Measurements from ENCODE around the gene ADIG.

ADIG gene

DNA sequence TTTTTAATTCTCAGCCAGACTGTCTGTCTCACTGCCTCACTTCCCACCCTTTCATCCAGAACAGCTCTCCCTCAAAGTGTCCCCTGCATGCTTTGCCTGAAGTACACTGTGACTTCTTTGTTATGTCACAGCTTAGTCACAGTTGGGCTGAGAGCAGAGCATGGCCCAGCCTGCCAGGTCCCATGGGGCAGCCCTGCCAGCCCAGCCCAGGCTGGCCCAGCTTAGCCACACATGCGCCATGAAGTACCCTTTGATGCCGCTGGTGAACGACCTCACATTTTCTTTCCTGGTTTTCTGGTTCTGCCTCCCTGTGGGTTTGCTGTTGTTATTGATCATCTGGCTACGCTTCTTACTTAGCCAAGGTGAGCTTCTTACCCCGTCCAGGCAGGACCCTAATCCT is at the start of gene ADIG:
TSS of gene ADIG (plus strand) at position 185 of the 400 bp plus-strand sequence. CDS start at position 239, 54 bp downstream.
- no peak for DNase-seq (ENCODE audit: low read depth in 3 of 3)

DNA sequence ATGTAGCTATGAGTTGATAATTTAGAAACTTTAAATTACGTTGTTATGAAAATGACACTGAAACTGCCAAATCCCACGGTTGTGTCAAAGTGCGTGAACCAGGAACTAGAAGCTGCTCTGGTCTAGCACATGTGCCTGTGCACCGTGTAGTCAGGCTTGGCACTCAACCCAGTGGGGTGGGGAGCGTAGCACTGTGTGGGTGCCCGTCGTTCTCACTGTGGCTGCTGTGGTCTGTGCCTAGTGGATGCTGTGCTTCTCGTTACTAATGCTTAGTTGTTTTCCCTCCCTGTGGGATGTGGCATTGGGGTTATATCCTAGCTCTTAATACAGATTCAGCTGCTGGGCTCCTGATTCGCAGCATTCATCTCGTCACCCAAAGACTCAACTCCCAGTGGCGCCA is 46.2 kb upstream of the ADIG start:
- DNase-seq (ENCODE audit: low read depth in 3 of 3), result peak in 1 of 3 experiments; percentile 22

DNA sequence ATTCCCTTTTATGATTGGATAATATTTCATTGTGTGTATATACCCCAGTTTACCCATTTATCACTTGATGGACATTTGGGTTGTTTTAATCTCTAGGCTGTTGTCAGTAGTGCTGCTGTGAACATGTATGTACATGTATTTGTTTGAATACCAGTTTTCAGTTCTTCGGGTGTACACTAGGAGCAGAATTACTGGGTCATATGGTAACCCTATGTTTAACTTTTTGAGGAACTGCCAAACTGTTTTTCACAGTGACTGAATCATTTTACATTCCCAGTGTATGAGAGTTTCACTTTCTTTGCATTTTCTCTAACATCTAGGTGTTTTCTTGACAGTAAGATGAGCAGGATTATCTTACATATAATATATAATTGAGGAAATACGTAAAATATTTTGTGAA is 44.7 kb upstream of the ADIG start:
- no peak for DNase-seq (ENCODE audit: low read depth in 3 of 3)

DNA sequence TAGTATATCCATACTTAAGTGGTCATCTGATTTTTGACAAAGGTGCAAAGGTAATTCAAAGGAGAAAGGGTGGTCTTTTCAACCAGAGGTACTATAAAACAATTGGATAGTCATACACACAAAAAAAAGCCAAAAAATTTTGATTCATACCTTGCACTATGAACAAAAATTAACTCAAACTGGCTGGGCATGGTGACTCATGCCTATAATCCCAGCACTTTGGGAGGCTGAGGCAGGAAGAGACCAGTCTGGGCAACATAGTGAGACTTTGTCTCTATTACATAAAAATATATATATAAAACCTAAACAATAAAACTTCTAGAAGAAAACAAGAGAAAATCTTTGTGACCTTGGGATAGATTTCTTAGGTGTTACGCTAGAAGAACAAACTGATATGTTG is 43.8 kb upstream of the ADIG start:
- no peak for DNase-seq (ENCODE audit: low read depth in 3 of 3)

DNA sequence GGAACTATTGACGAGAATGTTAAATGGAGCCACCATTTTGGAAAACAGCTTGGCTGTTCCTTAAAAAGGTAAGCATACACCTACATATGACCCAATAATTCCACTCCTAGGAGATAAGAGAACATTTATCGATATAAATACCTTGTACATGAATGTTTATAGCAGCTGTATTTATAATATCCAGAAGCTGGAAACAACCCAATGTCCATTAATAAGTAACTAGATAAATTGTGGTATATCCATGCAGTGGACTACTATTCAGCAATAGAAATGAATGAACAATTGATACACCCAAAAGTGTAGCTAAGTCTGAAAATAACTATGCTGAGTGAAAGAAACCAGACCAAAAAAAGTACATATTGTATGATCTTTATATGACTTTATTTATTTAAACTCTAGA is 42.2 kb upstream of the ADIG start:
- DNase-seq (ENCODE audit: low read depth in 3 of 3), result no peak

DNA sequence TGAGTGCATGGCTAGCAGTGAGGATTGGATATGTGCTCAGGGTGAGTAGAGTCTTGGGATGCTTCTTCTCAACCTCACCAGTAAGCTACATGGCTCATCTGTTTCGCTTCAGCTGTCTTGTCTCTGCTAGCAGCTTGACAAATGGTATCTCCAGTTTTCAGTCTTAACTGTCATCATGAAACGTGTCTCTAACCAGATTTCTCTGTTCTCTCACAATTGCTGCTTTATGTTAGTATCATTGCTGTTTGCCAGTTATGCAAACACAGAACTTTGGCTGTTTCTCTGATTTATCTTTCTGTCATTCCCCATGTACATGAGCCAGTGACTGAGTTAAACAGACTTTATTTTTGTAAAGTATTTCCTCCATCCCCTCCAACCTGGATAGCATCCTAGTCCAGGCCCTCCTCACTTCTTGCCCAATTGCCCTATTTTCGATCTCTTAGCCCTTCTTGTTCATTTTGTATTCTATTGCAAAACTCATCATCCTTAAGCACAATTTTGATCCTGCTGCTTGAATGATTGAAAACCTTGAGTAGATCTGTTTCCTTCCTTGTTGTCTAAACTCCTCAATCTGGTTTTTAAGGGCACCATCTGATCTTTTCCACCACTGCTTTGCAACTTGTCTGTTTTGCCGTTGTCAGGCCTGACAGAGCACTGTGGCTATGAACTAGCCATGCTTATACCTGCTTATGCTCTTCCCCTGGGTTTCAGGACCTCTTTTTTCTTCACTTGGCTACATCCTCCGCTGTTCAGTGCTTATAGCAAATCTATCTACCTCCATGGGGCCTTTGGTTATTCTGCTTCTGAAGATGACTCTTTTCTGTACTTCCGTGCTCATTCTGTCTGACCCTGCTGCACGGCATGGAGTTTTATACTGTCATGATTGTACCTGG is 37.7 kb upstream of the ADIG start:
- no peak for DNase-seq (ENCODE audit: low read depth in 3 of 3)

DNA sequence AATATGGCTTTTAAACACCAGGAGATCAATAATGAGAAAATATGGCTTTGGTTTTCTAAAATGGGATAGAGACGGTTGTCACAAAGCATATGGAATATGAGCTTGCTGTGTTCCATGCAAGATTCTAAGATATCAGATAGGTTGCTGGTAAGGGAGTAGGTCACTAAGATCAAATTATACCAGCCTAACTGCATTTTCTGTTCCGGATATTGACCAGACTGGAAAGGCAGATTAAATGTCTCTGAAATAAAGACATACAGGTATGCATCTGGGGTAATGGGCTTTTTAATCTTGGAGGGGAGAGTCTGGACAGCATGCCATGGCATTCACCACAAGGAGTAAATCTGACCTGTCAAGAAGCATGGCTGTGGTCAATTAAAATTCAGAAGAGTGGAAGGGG is 35.2 kb upstream of the ADIG start:
- no peak for DNase-seq (ENCODE audit: low read depth in 3 of 3)

DNA sequence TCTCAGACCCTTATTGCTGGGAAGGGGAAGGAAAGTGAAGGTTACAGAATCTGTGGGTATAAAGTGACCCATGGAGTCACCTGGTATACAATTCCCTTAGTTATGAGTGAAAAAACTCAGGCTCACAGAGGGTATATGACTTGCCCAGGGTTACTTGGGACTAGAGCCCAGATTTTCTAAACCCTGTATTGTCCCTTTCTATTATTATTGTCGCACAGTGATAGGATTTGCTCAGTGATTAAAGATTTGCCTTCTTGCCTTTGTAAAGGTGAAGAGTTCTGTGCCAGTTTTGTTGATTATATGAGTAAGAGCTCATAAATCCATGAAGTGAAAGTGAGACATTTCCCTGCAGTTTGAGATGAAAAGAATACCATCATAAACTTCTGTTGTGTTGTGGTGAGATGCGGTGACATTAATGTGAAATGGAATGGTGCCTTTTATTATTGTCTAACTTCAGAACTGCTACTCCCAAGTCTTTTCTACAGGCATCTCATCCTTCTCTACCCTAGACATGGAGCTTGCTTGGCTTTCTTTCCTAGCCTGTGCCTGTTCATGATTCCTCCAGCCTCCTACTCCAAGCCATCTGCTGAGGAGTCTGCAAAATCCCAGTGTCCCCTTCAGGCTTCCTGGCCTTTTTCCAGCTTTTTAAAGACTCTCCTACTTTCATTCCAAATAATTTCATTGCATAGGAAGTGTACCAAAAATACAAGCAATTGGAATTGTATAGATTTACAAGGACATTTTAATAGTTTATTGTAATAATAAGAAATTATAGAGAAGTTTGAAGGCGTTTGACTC is 33.5 kb upstream of the ADIG start:
- no peak for DNase-seq (ENCODE audit: low read depth in 3 of 3)

DNA sequence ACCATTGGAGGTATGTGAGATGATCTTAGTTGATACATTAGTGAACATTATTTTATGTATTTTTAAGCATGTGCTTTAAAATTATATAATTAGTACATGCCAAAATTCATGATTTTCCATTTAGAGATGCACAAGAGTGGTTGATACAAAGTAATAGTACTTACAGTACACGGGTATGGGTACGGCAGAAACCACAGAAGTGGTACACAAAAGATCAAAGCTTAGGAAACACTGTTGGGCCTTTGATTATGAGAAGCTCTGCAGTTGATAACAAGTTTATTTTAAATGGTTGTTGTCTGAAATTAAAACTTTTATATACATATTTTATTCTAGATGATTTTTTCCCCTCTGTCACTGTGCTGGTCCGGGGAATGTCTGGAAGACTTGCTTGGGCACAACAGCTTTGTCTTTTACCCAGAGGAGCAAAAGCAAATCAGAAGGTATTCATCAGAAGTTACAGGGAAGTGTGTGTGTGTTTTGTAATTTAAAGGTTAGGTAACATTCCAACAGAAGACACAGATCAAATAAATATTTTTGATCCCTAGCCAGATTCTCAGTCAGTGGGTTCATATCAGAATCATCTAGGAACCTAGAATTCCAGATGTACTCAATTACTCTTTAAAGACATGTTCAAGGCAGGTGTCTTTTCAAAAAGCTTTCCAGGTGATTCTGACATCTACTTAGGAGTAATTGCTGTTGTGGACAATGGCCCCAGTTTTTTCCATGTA is 32.5 kb upstream of the ADIG start:
- DNase-seq (ENCODE audit: low read depth in 3 of 3), result no peak

DNA sequence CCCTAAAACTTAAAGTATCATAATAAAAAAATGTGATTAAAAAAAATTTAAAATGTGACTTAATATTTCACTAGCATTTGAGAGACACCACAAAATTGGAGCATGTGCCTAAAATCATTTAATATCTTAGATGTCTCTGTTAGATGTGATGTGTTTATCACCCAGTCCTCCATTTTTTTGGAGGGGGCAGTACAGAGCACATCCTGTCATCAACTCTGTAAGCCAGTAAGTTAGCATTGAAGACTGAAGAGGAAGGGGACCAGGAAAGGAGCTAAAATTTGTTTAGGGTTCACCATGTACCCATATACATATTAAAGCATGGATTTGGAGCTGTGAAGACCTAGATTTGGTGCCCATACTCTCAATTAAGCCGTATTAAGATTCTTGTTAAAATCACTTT is 30.7 kb upstream of the ADIG start:
- DNase-seq (ENCODE audit: low read depth in 3 of 3), result no peak

DNA sequence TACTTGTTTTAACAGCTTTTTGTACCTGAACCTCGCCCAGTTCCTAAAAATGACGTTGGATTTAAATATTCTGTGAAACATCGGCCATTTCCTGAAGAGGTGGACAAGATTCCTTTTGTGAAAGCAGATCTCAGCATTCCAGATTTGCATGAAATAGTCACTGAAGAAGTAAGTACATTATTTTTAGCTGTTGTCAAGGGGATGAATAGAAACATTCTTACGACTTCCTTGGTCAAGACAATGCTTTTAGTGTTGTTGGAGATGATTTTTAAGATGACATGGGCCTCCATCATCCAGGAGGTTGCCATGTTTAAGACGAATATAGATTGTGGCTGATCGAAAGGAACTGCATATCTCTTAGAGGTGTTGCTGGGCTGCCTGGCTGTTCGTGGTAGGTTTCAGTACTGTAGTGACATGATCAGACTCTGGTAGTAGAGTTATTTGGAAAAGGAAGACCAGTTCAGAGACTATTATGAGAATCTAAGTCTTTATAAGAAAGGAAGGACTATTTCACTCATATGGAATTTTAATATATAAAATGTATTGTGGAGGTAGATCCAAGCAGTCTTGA is 29.9 kb upstream of the ADIG start:
- DNase-seq (ENCODE audit: low read depth in 3 of 3), result no peak

DNA sequence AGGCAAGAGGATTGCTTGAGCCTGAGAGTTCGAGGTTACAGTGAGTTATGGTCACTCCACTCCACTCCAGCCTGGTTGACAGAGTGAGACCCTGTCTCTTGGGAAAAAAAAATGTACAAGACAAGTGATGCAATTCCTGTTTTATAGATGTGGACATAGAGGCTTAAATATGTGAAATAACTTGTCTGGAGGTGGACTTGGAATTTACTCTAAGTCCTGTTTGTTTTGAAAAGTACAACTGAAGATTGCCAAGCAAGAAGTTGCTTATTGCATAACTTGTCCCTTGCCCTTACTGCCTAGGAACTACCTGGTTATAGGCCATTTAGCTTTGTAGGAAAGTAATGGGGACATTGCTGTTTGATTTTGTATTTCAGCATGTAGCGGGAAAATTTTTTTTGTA is 26.0 kb upstream of the ADIG start:
- DNase-seq (ENCODE audit: low read depth in 3 of 3), result no peak

DNA sequence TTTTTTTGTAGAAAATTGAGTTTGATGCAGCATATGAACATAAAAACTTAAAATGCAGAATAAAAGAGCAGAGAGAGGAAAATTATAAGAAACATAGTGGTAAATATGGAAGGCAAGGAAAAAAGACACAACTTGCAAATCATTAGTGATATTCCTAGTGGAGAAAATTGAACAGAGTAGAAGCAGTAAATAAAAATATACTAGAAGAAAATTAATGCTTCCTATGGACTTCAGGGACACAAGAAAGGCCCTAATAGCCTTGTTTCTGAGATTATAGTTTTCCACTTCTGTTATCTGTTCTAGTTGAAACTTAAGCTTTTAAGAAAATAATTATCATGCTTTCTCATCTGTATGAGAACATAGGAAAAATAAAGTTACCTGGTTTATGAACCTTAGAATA is 25.6 kb upstream of the ADIG start:
- DNase-seq (ENCODE audit: low read depth in 3 of 3), result no peak

DNA sequence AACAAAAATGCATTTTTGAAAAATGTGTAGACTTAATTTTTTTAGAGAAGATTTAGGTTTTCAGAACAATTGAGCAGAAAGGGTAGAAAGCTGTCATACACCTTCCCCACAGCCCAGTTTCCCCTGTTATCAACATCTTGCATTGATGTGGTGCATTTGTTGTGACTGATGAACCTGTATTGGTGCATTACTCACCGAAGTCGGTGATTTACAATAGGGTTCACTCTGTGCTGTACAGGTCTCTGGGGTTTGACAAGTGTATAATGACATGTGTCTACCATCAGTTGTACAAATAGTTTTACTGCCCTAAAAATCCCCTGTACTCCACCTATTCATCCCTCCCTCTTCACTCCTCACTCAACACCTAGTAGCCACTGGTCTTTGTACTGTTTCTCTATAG is 23.8 kb upstream of the ADIG start:
- DNase-seq (ENCODE audit: low read depth in 3 of 3), result no peak

DNA sequence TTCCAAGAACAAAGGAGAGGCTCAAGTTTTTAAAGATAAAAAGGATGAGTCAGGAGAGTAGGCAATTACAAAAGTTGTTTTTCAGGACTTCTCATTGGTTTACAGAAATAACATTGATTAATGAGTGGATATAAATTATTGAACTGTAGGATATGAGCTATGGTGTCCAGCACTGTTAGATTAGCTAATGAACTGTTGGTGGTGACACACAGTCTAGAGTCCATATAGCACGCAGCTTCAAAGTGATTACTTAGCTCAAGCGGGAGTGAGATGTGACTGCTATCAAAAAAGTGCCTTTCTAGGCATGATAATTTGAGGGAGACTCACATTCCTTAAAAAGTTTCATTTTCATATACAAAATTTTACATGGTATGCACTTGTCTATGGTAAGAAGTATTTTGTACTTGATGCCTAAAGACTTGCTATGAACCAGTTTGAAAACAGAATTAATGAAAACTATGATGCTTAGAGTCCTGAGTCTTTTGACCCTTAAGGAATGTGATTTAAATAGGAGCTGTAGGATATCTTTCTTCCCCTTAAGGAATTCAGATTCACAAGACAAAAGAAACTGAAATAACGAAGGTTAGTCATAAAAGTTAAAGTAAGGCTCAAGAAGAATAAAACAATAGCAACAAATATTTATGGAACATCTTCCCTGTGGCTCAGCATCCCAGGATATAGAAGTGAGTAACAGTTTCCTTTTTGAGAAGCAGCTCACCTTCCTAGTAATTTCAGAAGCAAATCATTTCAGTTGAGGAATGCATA is 22.2 kb upstream of the ADIG start:
- DNase-seq (ENCODE audit: low read depth in 3 of 3), result no peak

DNA sequence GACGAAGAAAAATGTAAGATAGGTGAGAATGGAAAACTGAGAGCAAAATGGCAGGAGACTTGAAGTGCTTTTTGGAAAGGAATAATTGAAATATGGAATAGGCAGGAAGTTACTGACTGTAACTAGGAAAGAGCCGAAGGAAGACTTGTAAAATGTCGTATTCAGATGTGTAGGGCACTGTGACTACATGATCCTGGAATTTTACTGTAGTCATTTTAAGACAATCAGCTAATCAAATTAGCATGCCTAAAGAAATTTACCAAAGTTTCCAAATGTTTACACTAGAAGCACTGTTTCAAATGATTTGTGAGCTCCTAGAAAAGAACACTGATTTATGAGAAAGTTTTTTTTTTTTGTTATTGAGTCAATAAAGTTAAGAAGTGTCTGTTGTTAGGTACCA is 21.2 kb upstream of the ADIG start:
- DNase-seq (ENCODE audit: low read depth in 3 of 3), result no peak

DNA sequence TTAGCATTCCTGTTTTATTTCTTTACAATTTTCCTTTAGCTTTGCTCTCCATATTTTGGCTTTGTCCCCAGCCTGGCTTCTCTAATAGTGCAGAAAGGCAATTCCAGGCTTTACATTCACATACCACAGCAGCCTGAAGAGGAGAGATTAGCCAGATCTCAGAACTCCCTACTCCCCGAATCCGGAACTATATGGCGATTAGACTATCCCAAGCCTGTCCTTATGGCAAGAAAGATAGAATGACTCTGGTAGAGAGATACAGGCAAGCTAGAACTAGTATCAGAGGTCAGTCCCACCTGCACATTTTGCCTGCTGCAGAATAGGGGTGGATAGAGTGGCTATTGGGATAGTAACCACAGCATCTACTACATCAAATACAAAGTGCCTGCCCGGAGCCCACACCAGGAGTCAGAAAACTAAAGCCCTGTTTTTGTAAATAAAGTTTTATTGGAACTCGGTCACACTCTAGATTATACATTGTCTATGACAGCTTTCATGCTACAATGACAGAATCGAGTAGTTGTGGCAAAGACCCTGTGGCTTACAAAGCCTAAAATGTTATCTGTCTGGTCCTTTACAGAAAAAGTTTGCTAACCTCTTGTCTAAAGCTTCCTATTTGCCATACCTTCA is 17.1 kb upstream of the ADIG start:
- DNase-seq (ENCODE audit: low read depth in 3 of 3), result no peak

DNA sequence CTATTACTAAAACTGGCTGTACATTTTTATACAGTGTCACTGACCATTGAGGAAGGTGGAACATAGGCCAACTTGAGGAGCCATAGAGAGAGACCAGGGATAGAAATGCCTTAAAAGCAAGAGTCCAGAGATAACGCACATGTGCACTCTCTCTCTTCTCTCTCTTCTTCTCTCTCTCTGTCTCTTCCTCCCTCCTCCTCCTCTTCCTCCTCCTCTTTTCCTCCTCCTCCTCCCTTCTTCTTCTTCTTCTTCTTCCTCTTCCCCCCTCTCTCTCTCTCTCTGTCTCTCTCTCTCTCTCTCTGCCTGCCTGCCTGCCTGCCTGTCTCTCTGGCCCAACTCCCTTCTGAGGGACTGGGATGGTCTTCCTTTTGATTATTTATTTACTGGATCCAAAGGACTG is 16.3 kb upstream of the ADIG start:
- DNase-seq (ENCODE audit: low read depth in 3 of 3), result no peak

DNA sequence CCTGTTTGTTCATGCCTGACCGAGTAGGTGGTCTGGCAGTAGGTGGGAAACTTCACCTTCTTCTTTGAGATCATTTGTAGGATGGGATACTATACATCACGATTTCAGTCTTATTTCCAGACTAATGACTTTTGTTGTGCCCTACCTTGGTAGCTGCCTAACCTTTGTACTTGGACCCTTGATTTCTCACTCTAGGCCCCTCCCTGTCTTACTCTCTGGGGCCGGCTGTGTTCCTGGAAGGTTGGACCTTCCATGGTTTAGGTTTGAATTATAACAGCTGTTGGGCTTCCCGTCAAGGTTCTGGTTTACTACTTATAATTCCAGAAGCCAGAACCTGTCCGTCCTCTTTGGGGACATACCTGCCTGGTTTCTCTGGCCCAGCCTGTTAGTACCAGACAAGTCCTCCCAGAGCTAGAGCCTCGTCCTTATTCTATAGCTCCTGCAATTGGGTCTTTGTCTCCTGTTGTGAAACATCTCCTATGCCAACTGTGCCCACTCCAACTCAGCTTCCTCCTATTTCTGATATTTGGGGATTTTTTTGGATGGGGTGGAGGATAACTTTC is 14.9 kb upstream of the ADIG start:
- no peak for DNase-seq (ENCODE audit: low read depth in 3 of 3)

DNA sequence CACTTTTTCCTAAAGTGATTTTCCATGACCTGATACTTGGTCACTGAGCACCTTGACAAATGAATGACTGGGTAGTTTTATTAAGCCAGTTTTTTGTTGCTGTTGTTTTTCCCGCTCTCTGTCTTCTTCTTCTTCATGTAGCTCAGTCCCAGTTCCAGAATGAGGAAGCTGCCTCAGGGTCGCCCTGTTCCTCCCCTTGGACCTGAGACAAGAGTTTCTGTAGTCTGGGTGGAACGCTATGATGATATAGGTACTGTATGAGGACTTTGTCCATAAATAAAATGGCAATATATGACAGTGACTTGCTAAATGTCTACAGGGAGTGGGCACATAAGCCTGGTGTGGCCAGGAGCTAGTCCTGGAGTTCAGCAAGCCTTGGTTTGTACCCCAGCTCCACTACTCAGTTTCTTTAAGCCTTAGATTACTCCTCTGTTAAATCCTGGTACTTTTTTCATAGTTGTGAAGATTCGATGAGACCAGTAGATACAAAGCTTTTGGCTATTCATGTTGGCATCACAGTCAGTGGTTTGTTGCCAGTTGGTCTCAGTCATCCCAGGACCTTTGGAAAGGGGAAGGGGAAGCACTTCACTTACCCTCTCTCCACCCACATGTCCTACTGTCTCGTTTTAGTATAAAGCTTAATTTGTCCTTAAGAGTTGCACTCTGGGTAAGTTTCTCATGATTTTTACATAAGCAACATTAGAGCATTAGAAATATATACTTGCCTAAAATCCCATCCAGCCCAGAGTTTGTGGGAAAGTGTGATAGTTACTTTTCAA is 11.1 kb upstream of the ADIG start:
- DNase-seq (ENCODE audit: low read depth in 3 of 3), result no peak

Data from stimulated activated CD4-positive, alpha-beta T cell treated with anti-CD3 and anti-CD28 coated beads, TNF-alpha, amount 100 ng/mL, for 24 hours (primary cell).